Glutamatergic neuron (in vitro differentiated cells): ENCODE data around the gene APOBR. TPM values are rescaled to one million over a fixed set of nuclear protein-coding genes. Genes with fewer than 3 reads are reported as not detected.

Experiments
- DNase-seq: peaks from one replicate; pipeline ENCODE4 v3.0.0; 2022
- H3K27ac Mint-ChIP-seq: one replicate; pipeline ENCODE4 v1.8.0; 2020; ENCODE audit warnings: mild to moderate bottlenecking, mixed read lengths, inconsistent platforms; ENCODE audit not compliant: unreplicated experiment
- H3K27me3 Mint-ChIP-seq: one replicate; pipeline ENCODE4 v1.8.0; 2020; ENCODE audit warnings: mild to moderate bottlenecking, moderate library complexity, mixed read lengths, inconsistent platforms; ENCODE audit not compliant: unreplicated experiment
- H3K36me3 Mint-ChIP-seq: one replicate; pipeline ENCODE4 v1.8.0; 2020; ENCODE audit warnings: mild to moderate bottlenecking, mixed read lengths, inconsistent platforms; ENCODE audit not compliant: unreplicated experiment
- H3K4me1 Mint-ChIP-seq: one replicate; pipeline ENCODE4 v1.8.0; 2020; ENCODE audit warnings: mild to moderate bottlenecking, low read depth, mixed read lengths, inconsistent platforms; ENCODE audit not compliant: unreplicated experiment
- H3K4me3 Mint-ChIP-seq: one replicate; pipeline ENCODE4 v1.8.0; 2020; ENCODE audit warnings: mild to moderate bottlenecking, mixed read lengths, inconsistent platforms; ENCODE audit not compliant: unreplicated experiment
- H3K9me3 Mint-ChIP-seq: one replicate; pipeline ENCODE4 v1.8.0; 2020; ENCODE audit warnings: mild to moderate bottlenecking, moderate library complexity, mixed read lengths, inconsistent platforms; ENCODE audit not compliant: unreplicated experiment
- total RNA-seq: library from RNA; stranded (reverse); fragmentation: NEBNext Ultra II Directional; extraction: Animal tissue kit (Norgen Biotek cat#: 25700); gene quantifications from one replicate; pipeline ENCODE4 v1.2.1, GENCODE V29; 2021; ENCODE audit not compliant: unreplicated experiment
- TF ChIP-seq, protein P1 (sequence below): fragments of 200-600 bp; sonication (generic); IDR thresholded peaks from one replicate; pipeline ENCODE4 v1.5.0; 2021; ENCODE audit not compliant: partially characterized antibody, unreplicated experiment

The APOBR gene
- total RNA-seq, 1 donor from 2014 or later, result not detected

DNA sequence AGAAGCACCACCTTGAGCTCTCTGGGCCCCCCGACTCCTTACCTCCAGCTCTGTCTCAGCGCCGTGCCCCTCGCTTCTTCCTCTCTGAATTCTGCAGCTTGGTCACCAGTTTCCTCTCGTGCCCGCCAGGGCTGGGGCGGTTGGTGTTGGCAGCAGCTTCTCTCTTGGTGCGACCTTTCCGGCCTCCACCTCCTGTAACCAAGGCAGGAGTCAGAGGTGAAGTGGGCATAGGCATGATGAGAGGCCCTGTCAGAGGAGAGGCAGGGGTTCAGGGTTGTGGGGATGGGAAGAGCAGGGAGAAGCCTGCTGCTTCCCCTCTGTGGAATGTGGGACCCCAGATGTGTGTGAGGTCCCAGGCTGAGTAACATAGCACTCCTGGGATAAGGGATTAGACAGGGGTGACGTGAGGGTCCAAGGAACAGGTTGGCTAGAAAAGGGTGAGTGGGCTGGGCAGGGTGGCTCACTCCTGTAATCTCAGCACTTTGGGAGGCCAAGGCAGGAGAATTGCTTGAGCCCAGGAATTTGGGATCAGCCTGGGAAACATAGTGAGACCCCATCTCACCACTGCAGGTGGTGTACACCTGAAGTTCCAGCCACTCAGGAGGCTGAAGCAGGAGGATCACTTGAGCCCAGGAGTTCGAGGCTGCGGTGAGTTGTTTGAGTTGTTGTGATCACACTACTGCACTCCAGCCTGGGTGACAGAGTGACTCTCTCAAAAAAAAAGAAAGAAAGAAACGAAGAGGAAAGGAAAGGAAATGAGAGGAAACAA is 43.7 kb downstream of the APOBR start:
- peaks cover 7% of the 10 kb centered on the region for H3K4me1 Mint-ChIP-seq
- no peak overlapping the region for H3K4me3 Mint-ChIP-seq
- no peak overlapping the region for H3K27ac Mint-ChIP-seq
- DNase-seq, result no peak
- H3K27me3 Mint-ChIP-seq, result peaks cover 11% of the 10 kb centered on the region
- TF ChIP-seq, protein P1, sequence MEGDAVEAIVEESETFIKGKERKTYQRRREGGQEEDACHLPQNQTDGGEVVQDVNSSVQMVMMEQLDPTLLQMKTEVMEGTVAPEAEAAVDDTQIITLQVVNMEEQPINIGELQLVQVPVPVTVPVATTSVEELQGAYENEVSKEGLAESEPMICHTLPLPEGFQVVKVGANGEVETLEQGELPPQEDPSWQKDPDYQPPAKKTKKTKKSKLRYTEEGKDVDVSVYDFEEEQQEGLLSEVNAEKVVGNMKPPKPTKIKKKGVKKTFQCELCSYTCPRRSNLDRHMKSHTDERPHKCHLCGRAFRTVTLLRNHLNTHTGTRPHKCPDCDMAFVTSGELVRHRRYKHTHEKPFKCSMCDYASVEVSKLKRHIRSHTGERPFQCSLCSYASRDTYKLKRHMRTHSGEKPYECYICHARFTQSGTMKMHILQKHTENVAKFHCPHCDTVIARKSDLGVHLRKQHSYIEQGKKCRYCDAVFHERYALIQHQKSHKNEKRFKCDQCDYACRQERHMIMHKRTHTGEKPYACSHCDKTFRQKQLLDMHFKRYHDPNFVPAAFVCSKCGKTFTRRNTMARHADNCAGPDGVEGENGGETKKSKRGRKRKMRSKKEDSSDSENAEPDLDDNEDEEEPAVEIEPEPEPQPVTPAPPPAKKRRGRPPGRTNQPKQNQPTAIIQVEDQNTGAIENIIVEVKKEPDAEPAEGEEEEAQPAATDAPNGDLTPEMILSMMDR, result no peak
- peaks cover 6% of the 10 kb centered on the region for H3K9me3 Mint-ChIP-seq
- no peaks in the 10 kb centered on the region for H3K36me3 Mint-ChIP-seq

DNA sequence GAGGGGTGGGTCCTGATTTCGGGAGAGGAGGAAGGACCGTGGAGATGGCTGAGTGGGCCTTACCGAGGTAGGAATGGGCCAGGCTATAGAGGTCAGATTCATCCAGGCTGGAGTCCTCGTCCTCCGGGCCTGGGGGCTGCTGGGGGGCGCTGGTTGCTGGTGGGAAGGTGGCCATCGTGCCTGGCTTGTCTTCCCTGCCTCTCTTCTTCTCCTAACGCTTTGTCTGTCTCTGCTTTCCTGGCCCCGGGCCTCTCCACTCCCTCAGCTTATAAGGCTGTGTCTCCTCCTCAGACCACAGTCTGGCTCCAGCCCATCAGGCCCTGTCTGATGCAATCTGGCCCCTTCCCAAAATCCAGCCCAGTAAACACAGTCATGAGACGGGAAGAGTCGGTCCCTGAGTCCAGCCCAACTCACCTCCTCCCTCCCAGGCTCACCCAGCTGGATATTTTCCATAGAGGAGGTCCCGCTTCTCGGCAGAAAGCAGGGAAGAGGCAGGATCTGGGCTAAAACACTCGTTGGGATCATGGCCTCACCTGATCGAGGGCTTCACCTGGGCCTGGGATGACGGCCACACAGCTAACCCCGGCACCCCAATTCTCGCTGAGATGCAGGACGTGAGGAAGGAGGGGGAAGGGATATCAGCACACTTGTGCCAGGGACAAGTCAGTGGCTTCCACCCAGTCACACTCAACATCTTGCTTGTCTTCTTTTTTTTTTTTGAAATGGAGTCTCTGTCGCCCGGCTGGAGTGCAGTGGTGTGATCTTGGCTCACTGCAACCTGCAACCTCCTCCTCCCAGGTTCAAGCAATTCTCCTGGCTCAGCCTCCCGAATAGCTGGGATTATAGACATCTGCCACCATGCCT is 44.5 kb downstream of the APOBR start, which contains the start of gene NUPR1:
NUPR1 (minus strand) TSS at position 242 of the 864 bp plus-strand sequence; CDS start at position 175, 67 bp downstream.
- Mint-ChIP-seq H3K4me3 (no peak within 1 kb of the TSS), H3K27me3 (peaks cover 11% of the 10 kb centered on the region), H3K9me3 (peaks cover 6% of the 10 kb centered on the region), H3K27ac (no peak within 1 kb of the TSS), H3K4me1 (peaks cover 7% of the 10 kb centered on the region), H3K36me3 (no peaks in the 10 kb centered on the region)
- TF ChIP-seq, protein P1, result no peak
- no peak for DNase-seq

DNA sequence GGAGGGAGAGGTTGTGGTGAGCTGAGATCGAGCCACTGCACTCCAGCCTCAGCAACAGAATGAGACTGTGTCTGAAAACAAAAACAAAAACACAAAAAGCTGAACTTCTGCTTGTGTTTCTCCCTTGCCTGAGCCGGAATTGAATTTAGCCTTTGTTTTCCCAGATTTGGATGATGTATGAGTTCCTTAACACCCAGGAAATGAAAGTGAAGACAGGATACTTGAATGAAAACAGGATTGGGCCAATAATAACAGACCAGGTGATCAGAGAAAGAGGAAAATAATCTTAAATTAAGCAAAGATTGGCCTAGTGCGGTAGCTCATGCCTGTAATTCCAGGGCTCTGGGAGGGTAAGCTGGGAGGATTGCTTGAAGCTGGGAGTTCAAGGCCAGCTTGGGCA is 45.9 kb downstream of the APOBR start:
- no peak overlapping the region for H3K27ac Mint-ChIP-seq
- peaks cover 4% of the 10 kb centered on the region for H3K4me1 Mint-ChIP-seq
- peaks cover 12% of the 10 kb centered on the region for H3K27me3 Mint-ChIP-seq
- H3K9me3 Mint-ChIP-seq, result peaks cover 4% of the 10 kb centered on the region
- H3K4me3 Mint-ChIP-seq, result no peak overlapping the region
- no peak for DNase-seq
- H3K36me3 Mint-ChIP-seq, result no peaks in the 10 kb centered on the region
- TF ChIP-seq, protein P1, result no peak

DNA sequence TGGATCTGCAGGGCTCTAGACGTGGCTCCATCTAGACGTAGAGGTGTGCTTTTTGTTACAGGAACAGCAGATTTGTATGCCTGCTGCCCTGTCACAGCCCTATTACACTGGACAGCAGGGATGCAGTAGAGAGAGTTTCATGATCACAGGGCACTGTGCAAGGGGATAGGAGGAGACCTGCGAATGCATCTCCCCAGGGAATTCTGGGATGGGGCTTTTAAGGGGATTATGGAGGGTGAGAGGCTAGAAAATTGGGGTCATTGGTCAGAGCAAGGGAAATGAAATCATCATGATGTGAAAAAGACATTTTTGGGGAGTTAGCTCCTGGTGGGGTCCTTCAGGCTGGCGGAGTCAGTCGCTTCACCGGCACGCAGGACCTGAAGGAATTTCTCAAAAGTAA is 48.2 kb downstream of the APOBR start:
- no peaks in the 10 kb centered on the region for H3K36me3 Mint-ChIP-seq
- DNase-seq, result no peak
- H3K27me3 Mint-ChIP-seq, result peaks cover 9% of the 10 kb centered on the region
- no peak overlapping the region for H3K4me3 Mint-ChIP-seq
- no peak overlapping the region for H3K27ac Mint-ChIP-seq
- TF ChIP-seq, protein P1, result no peak
- peaks cover 4% of the 10 kb centered on the region for H3K4me1 Mint-ChIP-seq
- H3K9me3 Mint-ChIP-seq, result peaks cover 2% of the 10 kb centered on the region
